IMR-90 (cell line): Measurements from ENCODE around the gene SFT2D2. TPM values are rescaled to one million over a fixed set of nuclear protein-coding genes. Genes with fewer than 3 reads are reported as not detected.

Source experiments
- ATAC-seq: fragments of 200-7000 bp; cut with Tn5 transposase; 2 replicates; pipeline ENCODE4 v1.9.1; 2020; ENCODE audit warnings: low read depth, mild to moderate bottlenecking, moderate library complexity
- Bru-seq: library from RNA; stranded (reverse); fragments of 400-500 nt; gene quantifications from one replicate; lab custom pipeline; 2021; lab: Mats Ljungman, UMichigan
- BruChase-seq, 2 experiments: library from RNA; stranded (reverse); fragments of 400-500 nt; gene quantifications; one replicate each; lab custom pipeline; 2021; lab: Mats Ljungman, UMichigan
- BruUV-seq: library from RNA; stranded (reverse); fragments of 400-500 nt; replicated peaks from 2 replicates; lab custom pipeline; 2021; lab: Mats Ljungman, UMichigan
- CTCF ChIA-PET: fragments of 300-600 bp; formaldehyde crosslinking; extraction: SDS; loops from one replicate; lab custom pipeline; 2021; ENCODE audit warnings: antibody characterized with exemption; lab: Yijun Ruan, JAX
- POLR2A ChIA-PET: fragments of 300-600 bp; sonication (Branson Sonifier 250); formaldehyde crosslinking; loops from one replicate; lab custom pipeline; 2022; ENCODE audit warnings: antibody characterized with exemption; ENCODE audit not compliant: unreplicated experiment; lab: Charles Lee
- DNase-seq: peaks from one replicate; pipeline ENCODE4 v3.0.0; 2013
- H2AFZ ChIP-seq: replicated peaks from 2 replicates; pipeline ENCODE3; 2013; ENCODE audit warnings: low read length, mild to moderate bottlenecking; ENCODE audit not compliant: poor library complexity
- H2AK5ac ChIP-seq: 2 replicates; pipeline ENCODE4 v1.6.1; 2013; ENCODE audit warnings: low read depth, low read length, inconsistent platforms
- H2AK9ac ChIP-seq: replicated peaks from 2 replicates; pipeline ENCODE3; 2013; ENCODE audit warnings: mild to moderate bottlenecking, low read depth, low read length, moderate library complexity; ENCODE audit not compliant: poor library complexity
- H2BK120ac ChIP-seq: 2 replicates; pipeline ENCODE4 v1.6.1; 2013; ENCODE audit warnings: low read depth, low read length, inconsistent platforms
- H2BK15ac ChIP-seq: 3 replicates; pipeline ENCODE4 v1.6.1; 2013; ENCODE audit warnings: low read depth, low read length, inconsistent platforms
- H2BK20ac ChIP-seq: 2 replicates; pipeline ENCODE4 v1.6.1; 2013; ENCODE audit warnings: low read depth, mild to moderate bottlenecking, inconsistent platforms, low read length, moderate library complexity
- H2BK5ac ChIP-seq: 2 replicates; pipeline ENCODE4 v1.6.1; 2013; ENCODE audit warnings: mild to moderate bottlenecking, low read depth, low read length, inconsistent platforms; ENCODE audit not compliant: poor library complexity, severe bottlenecking
- H3K14ac ChIP-seq: replicated peaks from 2 replicates; pipeline ENCODE4 v1.6.1; 2013; ENCODE audit warnings: low read depth, low read length, inconsistent platforms
- H3K18ac ChIP-seq: 2 replicates; pipeline ENCODE4 v1.6.1; 2013; ENCODE audit warnings: low read depth, low read length, control low read depth
- H3K23ac ChIP-seq: 2 replicates; pipeline ENCODE4 v1.6.1; 2013; ENCODE audit warnings: low read depth, low read length, inconsistent platforms
- H3K27ac ChIP-seq: 2 replicates; pipeline ENCODE4 v1.5.1; 2013; ENCODE audit warnings: mild to moderate bottlenecking, control low read depth, low read length; ENCODE audit not compliant: insufficient read depth
- H3K27me3 ChIP-seq: 2 replicates; pipeline ENCODE4 v1.6.1; 2013; ENCODE audit warnings: low read length; ENCODE audit not compliant: control insufficient read depth, insufficient read depth
- H3K36me3 ChIP-seq: 2 replicates; pipeline ENCODE4 v1.6.1; 2013; ENCODE audit warnings: low read length, mixed read lengths; ENCODE audit not compliant: control insufficient read depth, insufficient read depth
- H3K4ac ChIP-seq: 2 replicates; pipeline ENCODE4 v1.6.1; 2013; ENCODE audit warnings: low read depth, low read length, inconsistent platforms
- H3K4me1 ChIP-seq: 2 replicates; pipeline ENCODE4 v1.6.1; 2013; ENCODE audit warnings: low read length, mixed read lengths; ENCODE audit not compliant: control insufficient read depth, insufficient read depth
- H3K4me2 ChIP-seq: 2 replicates; pipeline ENCODE4 v1.6.1; 2013; ENCODE audit warnings: low read depth, mild to moderate bottlenecking, control low read depth, low read length, moderate library complexity
- H3K4me3 ChIP-seq: 2 replicates; pipeline ENCODE4 v1.5.1; 2013; ENCODE audit warnings: low read depth, mild to moderate bottlenecking, control low read depth, low read length, moderate library complexity; ENCODE audit not compliant: insufficient read depth
- H3K56ac ChIP-seq: 2 replicates; pipeline ENCODE4 v1.6.1; 2013; ENCODE audit warnings: low read length, inconsistent platforms; ENCODE audit not compliant: insufficient read depth; ENCODE audit errors: extremely low read depth
- H3K79me1 ChIP-seq, 2 experiments: 2 replicates each; pipeline ENCODE4 v1.6.1; 2013; ENCODE audit warnings: low read length in 2 of 2, inconsistent platforms in 1 of 2, low read depth in 1 of 2
- H3K9ac ChIP-seq: 2 replicates; pipeline ENCODE4 v1.6.1; 2013; ENCODE audit warnings: low read depth, low read length, control low read depth
- H3K9me1 ChIP-seq: 2 replicates; pipeline ENCODE4 v1.6.1; 2013; ENCODE audit warnings: low read length, inconsistent platforms; ENCODE audit not compliant: insufficient read depth
- H3K9me3 ChIP-seq: 2 replicates; pipeline ENCODE4 v1.6.1; 2013; ENCODE audit warnings: low read length; ENCODE audit not compliant: control insufficient read depth, insufficient read depth
- H4K20me1 ChIP-seq: 2 replicates; pipeline ENCODE4 v1.6.1; 2013; ENCODE audit warnings: low read length, inconsistent platforms; ENCODE audit not compliant: insufficient read depth
- H4K5ac ChIP-seq: 2 replicates; pipeline ENCODE4 v1.6.1; 2013; ENCODE audit warnings: mild to moderate bottlenecking, low read depth, low read length, control low read depth
- H4K8ac ChIP-seq, 2 experiments: 2 replicates each; pipeline ENCODE4 v1.6.1; 2013; ENCODE audit warnings: low read depth in 2 of 2, low read length in 2 of 2, control low read depth in 1 of 2, inconsistent platforms in 1 of 2
- H4K91ac ChIP-seq: 2 replicates; pipeline ENCODE4 v1.6.1; 2013; ENCODE audit warnings: low read depth, low read length, inconsistent platforms; ENCODE audit not compliant: insufficient read depth
- BHLHE40 ChIP-seq: fragments of 150-350 bp; IDR thresholded peaks from 2 replicates; pipeline ENCODE4 v1.6.1; 2016; ENCODE audit warnings: mild to moderate bottlenecking, low read depth, low read length
- CTCF ChIP-seq: conservative IDR thresholded peaks from 2 replicates; pipeline ENCODE4 v1.5.1; 2012; ENCODE audit warnings: mild to moderate bottlenecking, low read depth, low read length, improper control_type of control experiment
- MAZ ChIP-seq: IDR thresholded peaks from 2 replicates; pipeline ENCODE4 v1.6.1; 2012; ENCODE audit warnings: low read depth, mild to moderate bottlenecking, low read length, improper control_type of control experiment, moderate library complexity, borderline replicate concordance
- MXI1 ChIP-seq: IDR thresholded peaks from 2 replicates; pipeline ENCODE4 v1.6.1; 2012; ENCODE audit warnings: low read depth, mild to moderate bottlenecking, low read length, moderate library complexity, borderline replicate concordance
- POLR2A ChIP-seq: IDR thresholded peaks from 2 replicates; pipeline ENCODE4 v1.6.1; 2012; ENCODE audit warnings: mild to moderate bottlenecking, low read depth, low read length
- WGBS, 2 experiments: methylation state at CpG; one replicate each; pipeline versions ENCODE4 v1.1.5 to v1.1.7; 2013; ENCODE audit warnings: missing lambda C conversion rate in 2 of 2; ENCODE audit not compliant: insufficient read length in 1 of 2; ENCODE audit errors: extremely low coverage in 2 of 2; 5-methylcytosine and 5-hydroxymethylcytosine counted together
- dilution Hi-C: fragments of 300-500 bp; cut with HindIII; formaldehyde crosslinking; loops from one replicate; pipeline ENCODE4 v1.14.3; 2018; ENCODE audit warnings: low sequenced_read_pairs; ENCODE audit not compliant: unreplicated experiment
- in situ Hi-C: fragments of 300-500 bp; cut with MboI; formaldehyde crosslinking; loops from 3 replicates; pipeline ENCODE4 v1.14.3; 2019; ENCODE audit warnings: low sequenced_read_pairs, inconsistent platforms, mixed read lengths
- intact Hi-C: fragments of 100-400 bp; cut with micrococcal nuclease; formaldehyde crosslinking; loops from 2 replicates; pipeline ENCODE4 v1.10.0; 2022
- long read RNA-seq: library from polyadenylated mRNA; unstranded; transcript quantifications from one replicate; pipeline ENCODE4 v2.0.0, GENCODE V29; 2021; ENCODE audit not compliant: unreplicated experiment
- polyA plus RNA-seq, 3 experiments: library from polyadenylated mRNA; depleted of rRNA; stranded (reverse); fragments of >200 nt; gene quantifications; 2 replicates each; pipeline ENCODE4 v1.2.3, GENCODE V29; 2012; ENCODE audit warnings: low replicate concordance in 1 of 3
- total RNA-seq: library from RNA; depleted of rRNA; stranded (reverse); fragments of >200 nt; gene quantifications from 2 replicates; pipeline ENCODE4 v1.2.3, GENCODE V29; 2012; rRNA removed

Gene SFT2D2
- total RNA-seq (37.6 and 42.2 TPM in 2 replicates), polyA plus RNA-seq (2012; rRNA removed) (8.8 and 11.1 TPM in 2 replicates), Bru-seq, nascent RNA (percentile 82 among the genes with signal in this experiment), BruChase-seq, experiment 1, labeled RNA remaining after a 6-hour chase (percentile 98 among the genes with signal in this experiment), BruChase-seq, experiment 2, labeled RNA remaining after a 2-hour chase (percentile 98 among the genes with signal in this experiment)
- 3.2 and 3.4 TPM in 2 replicates for polyA plus RNA-seq (2012; cell fraction: cytosol; rRNA removed)
- polyA plus RNA-seq (2012; cell fraction: nucleus; rRNA removed; ENCODE audit: low replicate concordance): 2.7 and 12.8 TPM in 2 replicates
- long read RNA-seq, full-length matches to known transcripts: 2 of 9 reads
- long read RNA-seq, partial matches to known transcripts: 0 of 9 reads
- long read RNA-seq, other reads (novel, unspliced or antisense): 7 of 9 reads

- Histone ChIP-seq H3K18ac (peak within 1 kb of the TSS; percentile 1; the same call in 1 of the 2 replicates), H3K36me3 (peaks cover 4% of the 10 kb centered on the region; the same call in 1 of the 2 replicates), H3K9ac (peak within 1 kb of the TSS; percentile 91), H2BK20ac (no peak within 1 kb of the TSS), H3K79me1 (peaks cover 24 to 46% of the 10 kb centered on the region in 2 experiments), H2AK5ac (peak within 1 kb of the TSS; percentile 83), H4K91ac (peak within 1 kb of the TSS; percentile 77), H2BK5ac (peak within 1 kb of the TSS; percentile 77), H4K5ac (peak within 1 kb of the TSS; percentile 68), H4K20me1 (peaks cover 2% of the 10 kb centered on the region; the same call in 1 of the 2 replicates), H3K27ac (peak within 1 kb of the TSS; percentile 86), H3K4me2 (peak within 1 kb of the TSS; percentile 92), H2BK15ac (peak within 1 kb of the TSS; percentile 41; the same call in 1 of the 3 replicates), H3K4ac (peak within 1 kb of the TSS; percentile 74), H3K9me3 (peaks cover 3% of the 10 kb centered on the region), H3K14ac (peak within 1 kb of the TSS; percentile 92), H3K27me3 (no peaks in the 10 kb centered on the region; the same call in 1 of the 2 replicates), H3K4me3 (peak within 1 kb of the TSS; percentile 85), H2AK9ac (peak within 1 kb of the TSS; percentile 94), H3K56ac (peak within 1 kb of the TSS; percentile 52; the same call in 1 of the 2 replicates), H3K23ac (peak within 1 kb of the TSS; percentile 90), H3K4me1 (peaks cover 3% of the 10 kb centered on the region), H3K9me1 (peaks cover 17% of the 10 kb centered on the region; the same call in 1 of the 2 replicates), H2BK120ac (peak within 1 kb of the TSS; percentile 71), H4K8ac (peak within 1 kb of the TSS; percentile 88 to 95), H2AFZ (peak within 1 kb of the TSS; percentile 99)
- intact Hi-C loops: loop anchor here (2.0 to 5.0 kb wide), 4 partner anchors 45 to 505 kb away; partner anchors contain the start of genes DCAF6, MPC2 and MPZL1
- in situ Hi-C loops: no loop called here
- ChIA-PET CTCF (no interaction called here), POLR2A (no interaction called here)
- ATAC-seq (peak; percentile 95), DNase-seq (peak; percentile 67)
- TF ChIP-seq POLR2A: peak; percentile 9; the same call in 1 of the 2 replicates
- TF ChIP-seq BHLHE40: peak; percentile 29; the same call in 1 of the 2 replicates
- TF ChIP-seq CTCF: no peak
- TF ChIP-seq MXI1: peak; percentile 67
- peak; percentile 44; the same call in 1 of the 2 replicates for TF ChIP-seq MAZ
- dilution Hi-C loops: no loop called here
- BruUV-seq: no TSS peak
- 1% methylated on average over 41 of the region's 58 CpGs; no CpG with 5 or more reads in 1 of the 2 experiments for WGBS, 2 experiments
These were observed at the start of gene SFT2D2 for GRCh38 chr1:168225476-168226190. TSS of gene SFT2D2 (plus strand) at chr1:168226004. CDS start at chr1:168226080, 76 bp downstream.
